Tibial nerve (tissue), 4 donors: Measurements from ENCODE around the gene TAOK1. TPM values are rescaled to one million over a fixed set of nuclear protein-coding genes. Genes with fewer than 3 reads are reported as not detected.

Experiments used
- DNase-seq, 2 donors: peaks; one replicate each; pipeline ENCODE4 v3.0.0-alpha.2; 2019; ENCODE audit warnings: low spot score in 2 of 2
- H3K27ac ChIP-seq, 4 donors: fragments of 200-600 bp; sonication (generic) in 3 of 4; one replicate each; pipeline ENCODE4 v1.5.1; 2017 to 2019; ENCODE audit warnings: mild to moderate bottlenecking in 1 of 4
- H3K27me3 ChIP-seq, 2 donors: fragments of 200-600 bp; sonication (generic) in 1 of 2; one replicate each; pipeline versions ENCODE4 v1.5.1 to v1.6.0; 2017 to 2019
- H3K36me3 ChIP-seq, 3 donors: fragments of 200-600 bp; sonication (generic); one replicate each; pipeline ENCODE4 v1.5.1; 2018 to 2019
- H3K4me1 ChIP-seq, 4 donors: fragments of 200-600 bp; sonication (generic) in 3 of 4; one replicate each; pipeline ENCODE4 v1.5.1; 2017 to 2019
- H3K4me3 ChIP-seq, 4 donors: fragments of 200-600 bp; sonication (generic) in 3 of 4; one replicate each; pipeline ENCODE4 v1.5.1; 2017 to 2019; ENCODE audit warnings: mild to moderate bottlenecking in 1 of 4, moderate library complexity in 1 of 4
- H3K9me3 ChIP-seq, 4 donors: fragments of 200-600 bp; sonication (generic) in 3 of 4; one replicate each; pipeline ENCODE4 v1.5.1; 2017 to 2019
- EP300 ChIP-seq, 2 donors: sonication (generic); formaldehyde crosslinking; IDR thresholded peaks; one replicate each; pipeline ENCODE4 v1.6.1; 2017; ENCODE audit warnings: antibody characterized with exemption in 2 of 2, mild to moderate bottlenecking in 1 of 2
- POLR2A ChIP-seq, 2 donors: fragments of 450-650 bp; IDR thresholded peaks; one replicate each; pipeline ENCODE4 v1.6.1; 2017; ENCODE audit warnings: antibody characterized with exemption in 2 of 2, mild to moderate bottlenecking in 2 of 2, moderate library complexity in 2 of 2
- WGBS, 2 donors: methylation state at CpG; one replicate each; pipeline ENCODE4 v1.1.5; 2018; 5-methylcytosine and 5-hydroxymethylcytosine counted together
- total RNA-seq, 4 donors: library from RNA; depleted of rRNA; stranded (reverse); fragments of >200 nt; gene quantifications; one replicate each; pipeline ENCODE4 v1.1.0, GENCODE V29; 2016
- TF ChIP-seq, protein P1 (sequence below), 5 experiments: fragments of 200-600 bp in 3 of 5; fragments of 450-650 bp in 2 of 5; sonication (generic) in 3 of 5; IDR thresholded peaks; one replicate each; pipeline ENCODE4 v1.5.1; 2016 to 2019; ENCODE audit warnings: antibody characterized with exemption in 5 of 5, mild to moderate bottlenecking in 3 of 5, moderate library complexity in 2 of 5

The TAOK1 gene
- total RNA-seq, 4 donors from 2014 or later = 63.0 to 86.1 (median 73.7) TPM

DNA sequence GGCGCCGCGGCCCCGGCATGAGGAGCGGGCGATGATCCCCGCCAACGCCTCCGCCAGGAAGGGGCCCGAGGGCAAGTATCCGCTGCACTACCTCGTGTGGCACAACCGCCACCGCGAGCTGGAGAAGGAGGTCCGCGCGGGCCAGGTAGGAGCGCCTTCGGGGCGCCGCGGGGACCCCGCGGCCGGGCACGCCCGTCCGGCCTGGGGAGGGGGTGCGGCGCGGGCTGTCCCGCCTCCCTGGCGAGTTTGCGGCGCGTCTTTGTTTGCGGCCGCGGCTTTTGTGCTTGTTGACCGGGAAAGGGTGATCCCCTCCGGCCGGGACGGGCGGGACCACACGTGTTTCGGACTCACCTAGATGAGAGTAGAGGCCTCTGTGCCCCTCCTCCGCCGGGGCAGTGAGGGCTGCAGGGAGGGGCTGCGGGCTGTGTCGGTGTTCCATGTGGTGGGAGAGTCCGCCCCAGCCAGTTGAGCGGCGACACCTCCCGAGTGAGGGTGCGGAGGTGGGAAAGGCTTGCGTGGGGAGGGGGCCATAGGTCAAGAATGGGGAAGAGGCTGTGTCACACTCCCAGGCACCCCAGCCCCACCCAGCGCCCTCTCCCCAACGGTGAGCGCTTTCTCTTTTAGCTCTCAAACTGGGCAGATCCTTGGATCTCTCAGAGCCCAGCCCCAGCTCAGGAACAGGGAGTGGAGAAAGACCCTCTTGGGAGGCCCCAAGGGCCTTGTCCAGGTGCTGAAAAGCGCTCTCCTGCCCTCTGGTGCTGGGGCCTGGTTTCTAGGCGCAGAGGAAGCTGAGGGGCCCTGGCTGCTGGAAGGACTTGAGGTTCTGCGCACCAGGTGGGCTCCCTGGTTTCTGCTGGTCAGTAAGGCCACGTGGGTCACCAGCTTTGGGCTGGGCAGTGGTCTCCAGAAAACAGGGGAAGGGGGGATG, 203.7 kb downstream of the TAOK1 start:
- H3K4me1 ChIP-seq = peaks cover 0 to 83% (median 56%) of the 10 kb centered on the region in 4 donors
- TF ChIP-seq, protein P1, sequence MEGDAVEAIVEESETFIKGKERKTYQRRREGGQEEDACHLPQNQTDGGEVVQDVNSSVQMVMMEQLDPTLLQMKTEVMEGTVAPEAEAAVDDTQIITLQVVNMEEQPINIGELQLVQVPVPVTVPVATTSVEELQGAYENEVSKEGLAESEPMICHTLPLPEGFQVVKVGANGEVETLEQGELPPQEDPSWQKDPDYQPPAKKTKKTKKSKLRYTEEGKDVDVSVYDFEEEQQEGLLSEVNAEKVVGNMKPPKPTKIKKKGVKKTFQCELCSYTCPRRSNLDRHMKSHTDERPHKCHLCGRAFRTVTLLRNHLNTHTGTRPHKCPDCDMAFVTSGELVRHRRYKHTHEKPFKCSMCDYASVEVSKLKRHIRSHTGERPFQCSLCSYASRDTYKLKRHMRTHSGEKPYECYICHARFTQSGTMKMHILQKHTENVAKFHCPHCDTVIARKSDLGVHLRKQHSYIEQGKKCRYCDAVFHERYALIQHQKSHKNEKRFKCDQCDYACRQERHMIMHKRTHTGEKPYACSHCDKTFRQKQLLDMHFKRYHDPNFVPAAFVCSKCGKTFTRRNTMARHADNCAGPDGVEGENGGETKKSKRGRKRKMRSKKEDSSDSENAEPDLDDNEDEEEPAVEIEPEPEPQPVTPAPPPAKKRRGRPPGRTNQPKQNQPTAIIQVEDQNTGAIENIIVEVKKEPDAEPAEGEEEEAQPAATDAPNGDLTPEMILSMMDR (IDR thresholded peaks at IDR 0.05) = peak in 1 of 5 experiments; percentile 26
- no peak for TF ChIP-seq POLR2A (IDR thresholded peaks at IDR 0.05)
- peak overlapping the region; percentile 39 to 96 (median 70) for H3K4me3 ChIP-seq
- H3K9me3 ChIP-seq = no peaks in the 10 kb centered on the region
- H3K27ac ChIP-seq = peak overlapping the region; percentile 50 to 80 (median 74)
- WGBS, 2 donors = 11 to 20% methylated on average over 9 to 35 of the region's 64 CpGs
- H3K27me3 ChIP-seq = no peaks in the 10 kb centered on the region
- no peaks in the 10 kb centered on the region for H3K36me3 ChIP-seq
- DNase-seq = no peak

GRCh38 chr17:29594519-29595090, 204.4 kb downstream of the TAOK1 start:
- Histone ChIP-seq H3K9me3 (no peaks in the 10 kb centered on the region), H3K36me3 (no peaks in the 10 kb centered on the region), H3K4me3 (peak overlapping the region in 3 of 4 donors; percentile 39 to 96 (median 66)), H3K4me1 (peaks cover 0 to 83% (median 56%) of the 10 kb centered on the region in 4 donors), H3K27me3 (no peaks in the 10 kb centered on the region), H3K27ac (peak overlapping the region in 2 of 4 donors; percentile 73 to 80)
- 79 to 85% methylated on average over 9 to 11 of the region's 11 CpGs for WGBS, 2 donors
- TF ChIP-seq POLR2A (IDR thresholded peaks at IDR 0.05) (no peak), EP300 (IDR thresholded peaks at IDR 0.05) (no peak)
- TF ChIP-seq, protein P1 (IDR thresholded peaks at IDR 0.05) = no peak
- no peak for DNase-seq

- 55 to 67% methylated on average over 6 to 7 of the region's 7 CpGs for WGBS, 2 donors
- no peaks in the 10 kb centered on the region for H3K27me3 ChIP-seq
- no peak overlapping the region for H3K4me3 ChIP-seq
- no peak for DNase-seq
- no peaks in the 10 kb centered on the region for H3K36me3 ChIP-seq
- no peak for TF ChIP-seq POLR2A (IDR thresholded peaks at IDR 0.05)
- no peaks in the 10 kb centered on the region for H3K9me3 ChIP-seq
- H3K4me1 ChIP-seq = peaks cover 0 to 75% (median 49%) of the 10 kb centered on the region in 4 donors
- peak overlapping the region in 3 of 4 donors; percentile 47 to 80 (median 73) for H3K27ac ChIP-seq
Measured at GRCh38 chr17:29595107-29595942, 205.2 kb downstream of the TAOK1 start.

DNA sequence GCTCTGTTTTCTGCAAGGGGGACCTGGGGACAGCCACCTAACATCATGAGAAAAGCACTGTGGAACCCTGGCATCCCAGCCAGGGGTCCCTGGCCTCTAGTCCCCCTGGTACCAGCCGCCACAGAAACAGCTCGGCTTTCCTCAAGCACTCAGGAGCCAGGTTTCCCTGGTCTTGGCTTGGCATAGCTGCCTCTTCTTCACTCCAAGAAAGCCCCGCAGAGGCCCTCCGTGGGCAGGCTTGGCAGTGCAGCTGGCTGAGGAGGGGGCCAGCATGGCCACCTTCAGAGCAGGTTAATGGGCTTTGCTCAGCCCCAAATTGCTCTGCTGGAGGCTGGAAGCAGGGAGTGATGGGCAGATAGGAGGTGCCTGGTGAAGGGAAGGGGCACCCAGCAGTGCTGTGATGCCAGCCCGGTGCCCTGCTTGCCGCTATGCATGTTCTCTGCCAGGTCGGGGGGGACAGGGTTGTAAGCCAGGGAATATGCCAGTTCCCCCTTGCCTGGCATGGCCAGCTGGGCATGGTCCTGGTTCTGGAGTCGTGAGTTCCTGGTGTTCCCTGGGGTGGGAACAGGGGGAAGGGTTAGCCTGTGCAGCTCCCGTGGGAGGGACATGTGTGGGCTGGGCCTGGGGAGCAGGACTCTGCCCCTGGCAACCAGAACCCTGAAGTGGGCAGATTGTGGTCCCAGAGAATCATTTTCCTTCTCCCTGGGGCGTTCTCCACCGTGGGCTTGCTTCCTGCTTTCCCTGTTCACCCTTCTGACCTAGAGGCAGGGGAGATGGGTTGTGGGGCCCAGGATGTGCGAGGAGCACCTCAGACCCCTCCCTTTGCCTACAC, 206.0 kb downstream of the TAOK1 start:
- no peaks in the 10 kb centered on the region for H3K9me3 ChIP-seq
- H3K36me3 ChIP-seq = no peaks in the 10 kb centered on the region
- H3K27ac ChIP-seq = peak overlapping the region in 3 of 4 donors; percentile 47 to 80 (median 53)
- peaks cover 0 to 67% (median 41%) of the 10 kb centered on the region in 4 donors for H3K4me1 ChIP-seq
- DNase-seq = no peak
- TF ChIP-seq POLR2A (IDR thresholded peaks at IDR 0.05) = no peak
- TF ChIP-seq, protein P1 (IDR thresholded peaks at IDR 0.05) = no peak
- no peak for TF ChIP-seq EP300 (IDR thresholded peaks at IDR 0.05)
- H3K27me3 ChIP-seq = no peaks in the 10 kb centered on the region
- 47 to 52% methylated on average over 10 to 12 of the region's 12 CpGs for WGBS, 2 donors
- H3K4me3 ChIP-seq = no peak overlapping the region
